ENCODE results near the gene MRI1. TPM values are rescaled to one million over a fixed set of nuclear protein-coding genes. Genes with fewer than 3 reads are reported as not detected.

Gene MRI1
- polyA plus RNA-seq, 1 donor from 2014 or later: 71.2 TPM

- Histone ChIP-seq H2AFZ (ENCODE audit: low read depth, low read length) (peak overlapping the region; percentile 16), H3K9me2 (ENCODE audit: insufficient read depth, low read length) (no peaks in the 10 kb centered on the region), H3K79me2 (replicated peaks; ENCODE audit: insufficient read depth, low read length) (peaks cover 13% of the 10 kb centered on the region), H3F3A (ENCODE audit: insufficient read depth, low read length, poor library complexity, severe bottlenecking) (no peaks in the 10 kb centered on the region), H4K20me1 (ENCODE audit: insufficient read depth) (no peaks in the 10 kb centered on the region), H3K4me3 (ENCODE audit: low read length) (peak overlapping the region; percentile 80), H3K27ac (ENCODE audit: low read length) (peak overlapping the region; percentile 65), H3K4me2 (ENCODE audit: low read length) (no peak overlapping the region), H3K9ac (ENCODE audit: low read length) (peak overlapping the region; percentile 40), H3K27me3 (ENCODE audit: insufficient read depth, low read depth, low read length) (no peaks in the 10 kb centered on the region), H3K36me3 (ENCODE audit: insufficient read depth, low read length) (no peaks in the 10 kb centered on the region), H3K9me3 (ENCODE audit: low read length) (no peaks in the 10 kb centered on the region)
- TF ChIP-seq RAD21 (conservative IDR thresholded peaks at IDR 0.05): no peak
- TF ChIP-seq, protein P1, sequence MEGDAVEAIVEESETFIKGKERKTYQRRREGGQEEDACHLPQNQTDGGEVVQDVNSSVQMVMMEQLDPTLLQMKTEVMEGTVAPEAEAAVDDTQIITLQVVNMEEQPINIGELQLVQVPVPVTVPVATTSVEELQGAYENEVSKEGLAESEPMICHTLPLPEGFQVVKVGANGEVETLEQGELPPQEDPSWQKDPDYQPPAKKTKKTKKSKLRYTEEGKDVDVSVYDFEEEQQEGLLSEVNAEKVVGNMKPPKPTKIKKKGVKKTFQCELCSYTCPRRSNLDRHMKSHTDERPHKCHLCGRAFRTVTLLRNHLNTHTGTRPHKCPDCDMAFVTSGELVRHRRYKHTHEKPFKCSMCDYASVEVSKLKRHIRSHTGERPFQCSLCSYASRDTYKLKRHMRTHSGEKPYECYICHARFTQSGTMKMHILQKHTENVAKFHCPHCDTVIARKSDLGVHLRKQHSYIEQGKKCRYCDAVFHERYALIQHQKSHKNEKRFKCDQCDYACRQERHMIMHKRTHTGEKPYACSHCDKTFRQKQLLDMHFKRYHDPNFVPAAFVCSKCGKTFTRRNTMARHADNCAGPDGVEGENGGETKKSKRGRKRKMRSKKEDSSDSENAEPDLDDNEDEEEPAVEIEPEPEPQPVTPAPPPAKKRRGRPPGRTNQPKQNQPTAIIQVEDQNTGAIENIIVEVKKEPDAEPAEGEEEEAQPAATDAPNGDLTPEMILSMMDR (IDR thresholded peaks at IDR 0.05; ENCODE audit: poor library complexity, severe bottlenecking): no peak
- TF ChIP-seq SMC3 (conservative IDR thresholded peaks at IDR 0.05; ENCODE audit: poor library complexity): no peak
- TF ChIP-seq, protein P2, sequence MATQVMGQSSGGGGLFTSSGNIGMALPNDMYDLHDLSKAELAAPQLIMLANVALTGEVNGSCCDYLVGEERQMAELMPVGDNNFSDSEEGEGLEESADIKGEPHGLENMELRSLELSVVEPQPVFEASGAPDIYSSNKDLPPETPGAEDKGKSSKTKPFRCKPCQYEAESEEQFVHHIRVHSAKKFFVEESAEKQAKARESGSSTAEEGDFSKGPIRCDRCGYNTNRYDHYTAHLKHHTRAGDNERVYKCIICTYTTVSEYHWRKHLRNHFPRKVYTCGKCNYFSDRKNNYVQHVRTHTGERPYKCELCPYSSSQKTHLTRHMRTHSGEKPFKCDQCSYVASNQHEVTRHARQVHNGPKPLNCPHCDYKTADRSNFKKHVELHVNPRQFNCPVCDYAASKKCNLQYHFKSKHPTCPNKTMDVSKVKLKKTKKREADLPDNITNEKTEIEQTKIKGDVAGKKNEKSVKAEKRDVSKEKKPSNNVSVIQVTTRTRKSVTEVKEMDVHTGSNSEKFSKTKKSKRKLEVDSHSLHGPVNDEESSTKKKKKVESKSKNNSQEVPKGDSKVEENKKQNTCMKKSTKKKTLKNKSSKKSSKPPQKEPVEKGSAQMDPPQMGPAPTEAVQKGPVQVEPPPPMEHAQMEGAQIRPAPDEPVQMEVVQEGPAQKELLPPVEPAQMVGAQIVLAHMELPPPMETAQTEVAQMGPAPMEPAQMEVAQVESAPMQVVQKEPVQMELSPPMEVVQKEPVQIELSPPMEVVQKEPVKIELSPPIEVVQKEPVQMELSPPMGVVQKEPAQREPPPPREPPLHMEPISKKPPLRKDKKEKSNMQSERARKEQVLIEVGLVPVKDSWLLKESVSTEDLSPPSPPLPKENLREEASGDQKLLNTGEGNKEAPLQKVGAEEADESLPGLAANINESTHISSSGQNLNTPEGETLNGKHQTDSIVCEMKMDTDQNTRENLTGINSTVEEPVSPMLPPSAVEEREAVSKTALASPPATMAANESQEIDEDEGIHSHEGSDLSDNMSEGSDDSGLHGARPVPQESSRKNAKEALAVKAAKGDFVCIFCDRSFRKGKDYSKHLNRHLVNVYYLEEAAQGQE (IDR thresholded peaks at IDR 0.05; ENCODE audit: borderline replicate concordance): no peak
- TF ChIP-seq EP300 (conservative IDR thresholded peaks at IDR 0.05; ENCODE audit: poor library complexity, severe bottlenecking): no peak
- no peak for TF ChIP-seq TAF1 (IDR thresholded peaks at IDR 0.05; ENCODE audit: low read depth)
- no peak for TF ChIP-seq POLR2AphosphoS5 (IDR thresholded peaks at IDR 0.05)
- TF ChIP-seq EZH2 (IDR thresholded peaks at IDR 0.05; ENCODE audit: borderline replicate concordance, insufficient read depth, low read length, poor library complexity, severe bottlenecking): no peak
- TF ChIP-seq MXI1 (conservative IDR thresholded peaks at IDR 0.05; ENCODE audit: poor library complexity, severe bottlenecking): no peak
Measured at GRCh38 chr19:13747098-13747453, 17.2 kb upstream of the MRI1 start.

DNA sequence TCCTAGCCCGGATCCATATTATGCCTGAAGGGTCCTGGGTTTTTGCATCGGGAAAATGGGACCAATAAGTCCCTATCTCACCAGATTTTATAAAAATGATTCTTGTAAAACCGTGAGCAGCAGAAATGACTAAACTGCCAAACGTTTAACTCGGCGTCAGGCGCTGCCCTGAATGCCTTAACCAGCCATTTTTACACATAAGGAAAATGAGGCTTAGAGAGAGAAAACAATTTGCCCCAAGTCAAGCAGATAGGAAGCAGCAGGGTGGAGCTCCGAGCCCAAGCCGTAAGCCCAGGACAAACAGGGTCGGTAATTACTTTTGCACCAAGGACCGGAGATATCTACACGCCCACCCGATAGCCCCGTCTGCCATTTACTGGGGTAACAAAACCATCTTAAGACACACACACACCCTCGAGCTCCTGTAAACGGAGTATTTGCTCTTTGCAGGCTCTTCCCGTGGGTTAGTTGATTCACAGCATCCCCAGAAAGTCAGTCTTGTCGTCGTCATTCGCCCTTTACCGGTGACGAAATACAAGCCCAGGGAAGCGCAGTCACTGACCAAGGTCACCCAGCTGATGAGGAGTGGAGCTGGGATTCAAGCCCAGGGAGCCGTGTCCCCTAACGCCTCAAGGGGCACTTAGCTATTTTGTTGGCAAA is 16.0 kb upstream of the MRI1 start:
- Histone ChIP-seq H3F3A (ENCODE audit: insufficient read depth, low read length, poor library complexity, severe bottlenecking) (no peaks in the 10 kb centered on the region), H3K9ac (ENCODE audit: low read length) (peak overlapping the region; percentile 87), H4K20me1 (ENCODE audit: insufficient read depth) (no peaks in the 10 kb centered on the region), H3K4me3 (ENCODE audit: low read length) (peak overlapping the region; percentile 80), H3K9me3 (ENCODE audit: low read length) (no peaks in the 10 kb centered on the region), H3K27me3 (ENCODE audit: insufficient read depth, low read depth, low read length) (no peaks in the 10 kb centered on the region), H2AFZ (ENCODE audit: low read depth, low read length) (peak overlapping the region; percentile 60), H3K4me2 (ENCODE audit: low read length) (peak overlapping the region; percentile 47), H3K9me2 (ENCODE audit: insufficient read depth, low read length) (no peaks in the 10 kb centered on the region), H3K27ac (ENCODE audit: low read length) (peak overlapping the region; percentile 82), H3K79me2 (replicated peaks; ENCODE audit: insufficient read depth, low read length) (peaks cover 13% of the 10 kb centered on the region), H3K36me3 (ENCODE audit: insufficient read depth, low read length) (no peaks in the 10 kb centered on the region)
- TF ChIP-seq, protein P1 (IDR thresholded peaks at IDR 0.05; ENCODE audit: poor library complexity, severe bottlenecking): no peak
- peak; percentile 47 for TF ChIP-seq MXI1 (conservative IDR thresholded peaks at IDR 0.05; ENCODE audit: poor library complexity, severe bottlenecking)

Data from neural cell (in vitro differentiated cells).